Fibroblast of mammary gland (primary cell): ENCODE data around the gene REXO2.
A peak's percentile ranks its signal among the peaks of the same experiment; 100 is the strongest.

ENCODE experiments used
- DNase-seq: peaks from one replicate; pipeline ENCODE4 v3.0.0-alpha.2; 2010; ENCODE audit warnings: low read depth
- H3K4me3 ChIP-seq: 2 replicates; pipeline ENCODE4 v1.5.1; 2011; ENCODE audit warnings: low read depth, mild to moderate bottlenecking, low read length, moderate library complexity; ENCODE audit not compliant: control insufficient read depth
- CTCF ChIP-seq: conservative IDR thresholded peaks from 2 replicates; pipeline ENCODE4 v1.5.1; 2011; ENCODE audit warnings: low read depth, low read length, inconsistent platforms; ENCODE audit not compliant: control insufficient read depth, insufficient read depth

Gene REXO2

DNA sequence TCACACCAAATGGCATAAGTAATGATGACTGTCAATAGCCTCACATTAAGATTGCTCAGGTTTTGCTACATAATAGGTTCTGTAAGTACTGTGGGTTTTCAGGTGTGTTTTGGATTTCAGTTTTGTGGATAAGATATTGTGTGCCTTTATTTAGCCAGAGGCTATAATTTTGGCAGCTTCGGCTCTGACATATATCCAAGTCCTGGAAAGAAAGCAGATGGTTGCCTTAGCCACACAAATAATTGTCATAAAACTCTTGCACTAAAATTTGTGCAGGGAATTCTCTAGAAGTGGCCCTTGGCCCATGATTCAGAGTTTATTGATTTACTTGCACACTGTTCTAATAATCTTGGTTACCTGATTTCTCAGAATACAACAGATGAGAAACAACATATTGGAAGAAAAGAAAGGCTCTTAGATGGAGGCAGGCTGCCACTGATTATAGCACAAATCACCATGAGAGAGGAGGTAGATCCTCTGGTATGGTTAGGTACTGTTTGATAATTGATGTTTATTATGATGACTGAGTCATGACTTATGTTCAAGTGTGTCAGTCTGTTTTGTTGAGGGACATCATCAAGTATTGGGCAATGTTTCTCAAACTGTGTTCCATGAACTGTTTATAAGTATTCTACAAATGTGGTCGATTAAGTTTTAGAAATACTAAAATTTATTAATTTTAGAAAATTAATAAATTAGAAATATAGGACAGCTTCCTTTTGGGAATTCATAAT is 9.6 kb downstream of the REXO2 start:
- TF ChIP-seq CTCF: no peak
- peak; percentile 46 for DNase-seq
- no peak overlapping the region for H3K4me3 ChIP-seq

DNA sequence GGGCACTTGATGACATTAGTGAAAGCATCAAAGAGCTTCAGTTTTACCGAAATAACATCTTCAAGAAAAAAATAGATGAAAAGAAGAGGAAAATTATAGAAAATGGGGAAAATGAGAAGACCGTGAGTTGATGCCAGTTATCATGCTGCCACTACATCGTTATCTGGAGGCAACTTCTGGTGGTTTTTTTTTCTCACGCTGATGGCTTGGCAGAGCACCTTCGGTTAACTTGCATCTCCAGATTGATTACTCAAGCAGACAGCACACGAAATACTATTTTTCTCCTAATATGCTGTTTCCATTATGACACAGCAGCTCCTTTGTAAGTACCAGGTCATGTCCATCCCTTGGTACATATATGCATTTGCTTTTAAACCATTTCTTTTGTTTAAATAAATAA is 10.6 kb downstream of the REXO2 start:
- H3K4me3 ChIP-seq: no peak overlapping the region
- no peak for TF ChIP-seq CTCF
- no peak for DNase-seq

DNA sequence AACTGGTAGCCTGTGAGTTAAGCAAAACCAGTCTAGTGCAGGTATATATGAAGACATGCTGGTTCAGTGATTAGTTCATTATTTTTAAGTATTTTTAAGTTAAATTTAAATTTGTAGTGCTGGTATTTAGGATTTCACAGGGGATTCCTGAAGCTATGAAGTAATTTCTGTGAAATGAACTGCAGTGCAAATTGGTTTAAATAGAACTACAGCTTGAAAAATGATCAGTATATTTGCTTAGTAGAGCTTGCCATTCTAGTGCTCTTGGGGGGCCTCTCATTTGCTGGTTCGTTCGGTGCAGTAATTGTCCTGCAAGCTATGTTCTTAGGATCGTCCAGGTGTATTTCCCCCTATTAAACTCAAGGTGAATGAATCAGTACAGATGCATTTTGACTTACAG is 13.1 kb downstream of the REXO2 start:
- no peak for TF ChIP-seq CTCF
- no peak for DNase-seq
- no peak overlapping the region for H3K4me3 ChIP-seq

DNA sequence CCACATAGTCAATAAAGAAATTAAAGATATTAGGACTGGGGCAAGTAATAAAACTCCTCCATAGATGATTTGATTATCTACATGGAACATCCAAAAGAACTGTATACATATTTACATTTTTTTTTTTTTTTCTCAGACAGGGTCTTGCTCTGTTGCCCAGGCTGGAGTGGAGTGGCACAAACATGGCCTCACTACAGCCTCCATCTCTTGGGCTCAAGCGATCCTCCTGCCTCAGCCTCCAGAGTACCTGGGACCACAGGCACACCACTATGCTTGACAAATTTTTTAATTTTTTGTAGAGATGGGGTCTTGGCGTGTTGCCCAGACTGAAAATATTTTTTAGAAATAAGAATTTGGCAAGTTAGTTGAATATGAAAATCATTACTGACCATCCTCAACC is 24.7 kb downstream of the REXO2 start:
- H3K4me3 ChIP-seq: no peak overlapping the region
- DNase-seq: no peak
- no peak for TF ChIP-seq CTCF

- DNase-seq: no peak
Observed at GRCh38 chr11:114466742-114467141, 27.5 kb downstream of the REXO2 start.

GRCh38 chr11:114472661-114473060 is 33.4 kb downstream of the REXO2 start:
- no peak overlapping the region for H3K4me3 ChIP-seq
- DNase-seq: peak; percentile 50
- no peak for TF ChIP-seq CTCF

More at GRCh38 chr11:114466742-114467141, 27.5 kb downstream of the REXO2 start:
- no peak for TF ChIP-seq CTCF
- H3K4me3 ChIP-seq: no peak overlapping the region
